ENCODE results near the gene RGS6. TPM values are rescaled to one million over a fixed set of nuclear protein-coding genes. Genes with fewer than 3 reads are reported as not detected.

The RGS6 gene
- total RNA-seq, 2 donors from 2014 or later: 0.15 to 0.45 TPM

- no peak for TF ChIP-seq CTCF (IDR thresholded peaks at IDR 0.05)
- Histone ChIP-seq H3K9me3 (no peaks in the 10 kb centered on the region), H3K4me3 (no peak overlapping the region), H3K4me1 (no peaks in the 10 kb centered on the region), H3K36me3 (no peaks in the 10 kb centered on the region), H3K27ac (no peak overlapping the region), H3K27me3 (no peaks in the 10 kb centered on the region), H3K9ac (ENCODE audit: low read depth in 2 of 2, low read length in 2 of 2) (no peak overlapping the region)
- DNase-seq: peak; percentile 12
- intact Hi-C loops (cut with DNase I): no loop called here
Observed at GRCh38 chr14:72613975-72614319, 681.7 kb downstream of the RGS6 start.

- no peaks in the 10 kb centered on the region for H3K9me3 ChIP-seq
- H3K4me3 ChIP-seq: no peak overlapping the region
- H3K36me3 ChIP-seq: no peaks in the 10 kb centered on the region
- peak; percentile 3 for DNase-seq
- intact Hi-C loops (cut with DNase I): no loop called here
- no peaks in the 10 kb centered on the region for H3K27me3 ChIP-seq
- no peaks in the 10 kb centered on the region for H3K4me1 ChIP-seq
- no peak overlapping the region for H3K9ac ChIP-seq (ENCODE audit: low read depth in 2 of 2, low read length in 2 of 2)
- no peak overlapping the region for H3K27ac ChIP-seq
- no peak for TF ChIP-seq CTCF (IDR thresholded peaks at IDR 0.05)
Observed at GRCh38 chr14:72614365-72614764, 682.1 kb downstream of the RGS6 start.

GRCh38 chr14:72614891-72615415 lies 682.7 kb downstream of the RGS6 start:
- H3K9me3 ChIP-seq: no peaks in the 10 kb centered on the region
- H3K9ac ChIP-seq (ENCODE audit: low read depth in 2 of 2, low read length in 2 of 2): no peak overlapping the region
- no peaks in the 10 kb centered on the region for H3K27me3 ChIP-seq
- intact Hi-C loops (cut with DNase I): no loop called here
- no peaks in the 10 kb centered on the region for H3K4me1 ChIP-seq
- H3K4me3 ChIP-seq: no peak overlapping the region
- no peaks in the 10 kb centered on the region for H3K36me3 ChIP-seq
- no peak for TF ChIP-seq CTCF (IDR thresholded peaks at IDR 0.05)
- no peak overlapping the region for H3K27ac ChIP-seq
- peak; percentile 11 for DNase-seq

GRCh38 chr14:72615451-72616121 lies 683.4 kb downstream of the RGS6 start:
- Histone ChIP-seq H3K27ac (no peak overlapping the region), H3K4me3 (no peak overlapping the region), H3K27me3 (no peaks in the 10 kb centered on the region), H3K36me3 (no peaks in the 10 kb centered on the region), H3K9me3 (no peaks in the 10 kb centered on the region), H3K9ac (ENCODE audit: low read depth in 2 of 2, low read length in 2 of 2) (no peak overlapping the region), H3K4me1 (no peaks in the 10 kb centered on the region)
- no peak for TF ChIP-seq CTCF (IDR thresholded peaks at IDR 0.05)
- intact Hi-C loops (cut with DNase I): no loop called here
- peak; percentile 12 for DNase-seq

Small RNA genes lying within 50 kb of the gene (microRNA-seq; reads per million reads assigned to microRNA genes)
- gene MIR7843: not detected

Data from colonic mucosa (tissue), 4 donors.